ENCODE data around the gene USP2.

USP2 gene

DNA sequence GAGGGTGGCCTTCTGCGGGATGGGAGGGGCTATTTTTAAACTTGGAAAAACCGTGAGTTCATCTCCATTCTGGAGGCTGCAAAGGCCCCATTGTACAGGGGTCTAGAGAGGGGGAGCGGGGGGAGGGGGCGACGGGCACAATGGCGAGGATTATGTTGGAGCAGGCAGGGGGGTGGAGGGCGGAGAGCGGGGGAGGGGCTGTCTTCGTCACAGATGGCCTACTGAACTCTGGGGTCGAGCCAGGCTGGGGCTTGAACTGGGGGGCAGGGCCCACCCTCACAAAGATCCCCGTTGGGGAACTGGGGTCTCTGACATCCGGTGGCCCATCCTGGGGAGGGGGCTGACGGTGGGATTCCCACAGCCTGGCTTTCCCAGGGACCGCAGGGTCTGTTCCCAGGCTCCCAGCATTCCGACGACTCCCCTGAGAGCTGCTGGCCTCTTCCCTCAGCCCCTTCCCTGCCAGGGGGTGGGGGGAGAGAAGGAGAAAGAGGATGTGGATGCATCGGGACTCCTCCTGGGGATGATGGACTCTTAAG, 61.2 kb downstream of the USP2 start:
- no peak for DNase-seq

- DNase-seq: no peak
Measured at GRCh38 chr11:119319700-119320239, 61.7 kb downstream of the USP2 start.

GRCh38 chr11:119319136-119319699, 62.3 kb downstream of the USP2 start:
- no peak for DNase-seq

GRCh38 chr11:119318240-119319135, 63.0 kb downstream of the USP2 start:
- DNase-seq: no peak

DNA sequence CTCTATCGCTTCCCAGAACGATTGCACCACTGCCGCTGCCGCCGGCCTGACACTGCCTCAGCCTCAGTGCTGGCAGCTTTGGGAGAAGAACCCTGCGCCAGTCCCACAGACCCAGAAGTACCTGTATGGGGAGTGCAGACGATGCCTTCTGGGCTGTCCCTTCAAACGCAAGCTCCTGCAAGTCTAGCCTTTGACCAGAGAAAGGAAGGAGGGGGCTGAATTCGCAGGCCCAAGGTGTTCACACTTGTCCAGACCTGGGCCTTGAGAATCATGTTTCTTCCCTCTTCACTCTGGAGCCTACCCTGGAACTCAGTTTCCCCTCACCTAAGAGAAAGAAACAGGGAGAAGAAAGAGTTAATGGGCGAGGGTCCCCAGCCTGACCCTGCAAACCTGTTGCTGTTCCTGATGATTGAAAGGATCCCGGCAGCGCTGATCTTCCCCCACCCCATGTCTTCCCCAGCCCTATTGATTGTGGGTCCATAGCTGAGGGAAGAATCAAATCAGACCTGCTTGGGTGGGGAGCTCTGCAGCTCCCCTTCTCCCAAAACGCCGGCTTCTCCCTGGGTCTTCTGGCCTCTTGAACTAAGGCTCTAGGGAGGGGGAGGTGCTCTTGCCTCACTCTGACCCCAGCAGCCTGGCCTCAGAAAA, 63.8 kb downstream of the USP2 start:
- DNase-seq: no peak

- no peak for DNase-seq
Measured at GRCh38 chr11:119316729-119317591, 64.5 kb downstream of the USP2 start, which contains the start of gene MCAM. MCAM (minus strand) TSS chr11:119317130; CDS start chr11:119317101, 29 bp downstream.

- no peak for DNase-seq
Measured at GRCh38 chr11:119316016-119316728, 65.3 kb downstream of the USP2 start.

DNA sequence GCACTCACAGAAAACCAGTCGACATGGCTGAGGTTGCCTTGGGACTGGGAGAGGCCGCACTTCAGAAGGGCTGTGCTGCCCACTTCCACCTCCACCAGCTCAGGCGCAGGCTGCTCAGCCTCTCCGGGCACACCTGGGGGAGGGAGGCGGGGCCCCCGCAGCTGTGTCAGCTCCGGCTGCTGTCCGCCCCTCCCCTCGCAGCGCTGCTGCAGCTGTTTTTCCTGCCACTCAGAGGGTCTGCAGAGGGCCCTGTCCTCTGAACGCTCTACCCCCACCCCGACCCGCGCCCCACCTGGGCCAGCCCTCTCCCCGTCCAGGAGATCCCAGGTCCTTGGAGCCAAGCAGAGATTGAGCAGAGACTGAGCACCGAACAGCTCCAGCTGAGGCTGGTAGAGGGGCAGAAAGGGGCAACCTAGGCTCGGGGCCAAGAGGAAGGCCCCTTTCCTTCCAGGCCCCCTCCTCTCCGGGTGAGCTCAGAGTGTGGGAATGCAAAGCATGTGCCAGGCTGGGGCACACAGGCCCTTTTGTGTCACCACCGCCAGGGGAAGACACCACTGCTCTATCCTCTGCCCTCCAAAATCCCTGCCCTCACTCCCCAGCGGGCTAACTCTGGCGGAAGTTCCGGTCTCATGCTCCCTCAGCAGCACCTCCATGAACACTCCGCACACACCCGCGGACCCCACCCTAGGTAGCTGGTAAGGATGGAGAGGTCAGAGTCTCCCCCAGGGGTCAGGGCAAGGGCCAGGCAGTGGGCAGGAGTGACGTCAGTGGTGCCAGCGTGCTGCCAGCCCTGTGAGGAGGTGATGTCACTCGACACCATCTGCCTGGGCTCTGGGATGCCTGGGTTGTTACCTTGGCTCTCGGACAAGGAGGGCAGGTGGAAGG, 66.1 kb downstream of the USP2 start:
- DNase-seq: no peak

- no peak for DNase-seq
Measured at GRCh38 chr11:119314726-119315125, 66.8 kb downstream of the USP2 start.

DNA sequence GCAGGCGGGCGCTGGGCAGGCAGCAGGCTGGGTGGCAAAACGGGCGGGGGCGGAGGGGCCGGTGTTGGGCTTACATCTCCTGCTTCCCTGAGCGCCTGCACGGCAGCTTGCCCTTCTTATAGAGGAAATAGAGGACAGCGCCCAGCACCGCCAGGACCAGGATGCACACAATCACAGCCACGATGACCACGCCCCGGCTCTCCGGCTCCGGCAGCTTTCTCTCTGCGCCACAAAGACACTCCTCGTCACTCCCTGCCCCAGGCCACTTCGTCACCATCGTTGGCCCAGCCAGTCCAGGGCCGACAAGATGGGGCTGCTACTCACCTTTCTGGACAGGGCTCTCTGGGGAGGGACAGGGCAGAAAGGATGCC, 70.8 kb downstream of the USP2 start:
- no peak for DNase-seq

DNA sequence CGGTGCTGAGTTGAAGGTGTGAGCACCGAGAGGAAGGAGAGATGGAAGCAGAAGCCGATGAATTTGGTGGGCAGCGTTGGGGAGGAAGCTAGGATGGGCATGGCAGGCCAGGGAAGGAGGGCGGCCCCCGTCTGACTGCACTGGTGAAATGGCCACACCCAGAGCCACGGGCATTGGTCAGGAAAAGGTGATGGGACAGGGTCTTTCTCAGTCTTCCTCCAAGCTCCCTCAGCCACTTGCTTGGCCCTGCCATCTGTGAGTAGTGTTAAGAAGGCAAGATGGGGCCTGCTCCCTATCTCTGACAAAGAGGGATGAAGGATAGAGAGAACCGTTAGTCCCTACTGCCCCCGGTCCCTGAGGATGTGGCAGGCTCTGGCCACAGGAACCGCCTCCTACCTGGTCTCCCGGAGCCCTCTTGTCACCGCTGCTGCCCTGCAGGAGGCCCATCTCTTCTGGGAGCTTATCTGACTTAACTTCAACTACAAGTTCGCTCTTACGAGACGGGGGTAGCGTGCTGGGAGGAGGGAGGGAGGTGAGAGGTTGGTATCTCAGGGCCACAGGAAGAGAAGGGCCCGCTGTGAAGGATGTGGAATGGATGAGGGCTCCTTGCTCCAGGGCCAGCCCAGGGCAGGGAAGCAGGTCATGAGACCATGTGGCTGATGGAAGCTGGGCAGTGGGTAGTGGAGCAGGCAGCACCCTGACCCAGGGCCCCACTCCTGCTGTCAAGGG, 71.4 kb downstream of the USP2 start:
- no peak for DNase-seq

DNA sequence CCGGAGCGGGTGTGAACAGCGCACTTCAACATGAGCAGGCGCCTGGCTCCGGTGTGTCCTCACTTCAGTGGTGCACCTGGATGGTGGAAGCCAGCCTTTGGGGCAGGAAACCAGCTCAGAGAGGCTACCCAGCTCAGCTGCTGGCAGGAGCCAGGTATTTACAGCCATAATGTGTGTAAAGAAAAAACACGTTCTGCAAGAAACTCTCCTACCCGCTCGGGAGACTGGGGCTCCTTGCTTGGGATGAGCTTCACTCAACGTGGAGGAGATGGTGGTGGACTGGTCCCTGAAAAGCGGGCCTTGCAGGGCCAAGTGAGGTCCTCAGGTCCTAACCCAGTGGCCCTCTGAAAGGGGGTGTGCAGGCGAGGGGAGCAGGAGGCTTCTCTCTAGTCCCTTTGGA, 72.1 kb downstream of the USP2 start:
- DNase-seq: no peak

DNA sequence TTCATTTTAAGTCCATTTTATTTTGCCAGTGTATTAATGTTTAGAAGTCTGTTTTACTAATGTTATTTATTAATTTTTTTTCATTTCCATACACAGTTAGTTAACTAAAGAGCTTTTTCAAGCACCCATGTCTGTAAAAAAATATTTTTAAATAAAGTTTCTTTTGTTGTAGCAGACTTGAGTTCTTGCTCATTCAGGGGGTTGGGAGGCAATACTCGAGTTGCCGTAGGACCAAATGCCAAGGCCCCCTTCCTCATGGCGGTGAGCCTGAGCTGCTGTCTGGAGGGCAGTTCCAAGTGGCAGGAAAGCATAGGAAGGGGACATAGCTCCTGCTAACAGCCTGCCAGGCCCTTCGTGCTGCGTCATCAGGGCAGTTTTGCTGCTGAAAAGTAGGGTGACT, 73.5 kb downstream of the USP2 start:
- no peak for DNase-seq

GRCh38 chr11:119307219-119307618, 74.3 kb downstream of the USP2 start:
- DNase-seq: no peak

- no peak for DNase-seq
Measured at GRCh38 chr11:119306373-119306890, 75.1 kb downstream of the USP2 start.

DNA sequence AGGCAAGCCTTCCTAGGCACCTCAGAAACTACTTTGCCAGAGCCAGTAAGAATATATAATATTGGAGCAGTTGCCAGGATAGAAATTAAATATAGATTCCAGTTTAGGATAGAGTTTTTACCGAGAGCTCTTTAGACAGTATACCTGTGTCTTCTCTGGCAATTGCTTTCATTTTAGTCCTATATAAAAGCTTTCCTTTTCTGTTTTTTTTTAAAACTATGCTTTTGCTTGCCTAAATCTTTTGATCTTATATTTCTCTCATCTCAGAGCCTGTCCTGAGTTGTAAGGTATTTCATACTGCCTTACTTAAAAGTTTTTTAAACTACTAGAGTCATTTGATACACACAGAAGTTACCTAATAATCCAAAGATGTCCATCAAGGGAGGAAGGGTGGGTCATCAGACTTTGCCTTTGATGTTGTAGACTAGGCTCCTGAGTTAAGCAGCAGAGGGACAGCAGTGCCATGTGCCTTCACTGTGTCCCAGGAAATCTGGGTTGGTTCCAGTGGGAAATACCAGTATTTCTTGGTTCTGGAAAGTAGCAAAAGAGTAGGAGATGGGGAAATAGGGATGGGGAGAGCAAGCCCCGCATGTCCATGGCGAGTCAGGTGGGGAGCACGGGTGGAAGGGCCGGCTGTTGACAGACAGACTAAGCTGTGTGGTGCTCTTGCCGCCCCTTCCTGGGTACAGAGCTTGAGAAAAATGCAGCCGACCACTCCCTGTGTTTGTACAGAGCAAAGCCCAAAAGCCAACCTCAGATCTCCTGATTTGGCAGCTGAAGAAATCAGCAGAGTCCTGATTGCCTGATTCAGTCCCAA, 75.7 kb downstream of the USP2 start:
- DNase-seq: no peak
